Non-pigmented ciliary epithelial cell (primary cell): ENCODE measurements around the gene STRBP.
"Not testable (repeated sequence)": the region's sequence is repeated elsewhere in the genome, so short reads cannot be mapped to it uniquely, and the experiment has no call there.

ENCODE experiments used
- DNase-seq: peaks from one replicate; pipeline ENCODE4 v3.0.0-alpha.2; 2010; ENCODE audit warnings: low read depth

Gene STRBP

DNA sequence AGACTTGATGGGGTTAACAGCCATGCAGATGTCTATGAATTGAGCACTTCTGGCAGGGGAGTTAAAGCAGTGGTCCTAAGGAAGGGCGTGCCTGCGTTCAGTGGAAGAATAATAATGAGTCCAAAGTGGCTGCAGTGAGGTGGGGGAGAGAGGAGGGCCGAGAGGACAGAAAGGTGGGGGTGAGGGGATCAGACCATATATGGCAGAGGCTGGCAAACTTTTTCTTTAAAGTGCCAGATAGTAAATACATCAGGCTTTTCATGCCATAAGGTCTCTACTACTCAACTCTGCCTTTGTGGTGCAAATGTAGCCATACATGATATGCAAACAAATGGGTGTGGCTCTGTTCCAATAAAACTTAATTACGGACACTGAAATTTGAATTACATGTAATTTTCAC, 77.1 kb downstream of the STRBP start:
- DNase-seq, result no peak

DNA sequence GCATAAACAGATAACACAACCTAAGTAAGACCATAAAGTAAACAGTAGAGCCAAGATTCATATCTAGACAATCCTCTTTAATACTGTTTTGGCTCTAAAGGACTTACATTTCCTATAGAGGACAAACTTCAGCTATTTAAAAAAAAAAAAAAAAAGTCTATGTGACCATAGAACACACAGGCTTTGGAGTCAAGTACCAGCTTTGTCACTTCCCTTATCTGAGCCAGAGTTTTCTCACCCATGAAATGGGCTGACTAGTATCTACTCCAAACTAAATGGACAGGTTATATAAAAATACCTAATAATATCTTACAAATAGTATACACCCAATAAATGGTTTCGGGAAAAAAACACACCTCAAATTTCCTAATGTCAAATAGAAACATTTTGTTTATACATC, 81.3 kb downstream of the STRBP start:
- DNase-seq, result no peak

DNA sequence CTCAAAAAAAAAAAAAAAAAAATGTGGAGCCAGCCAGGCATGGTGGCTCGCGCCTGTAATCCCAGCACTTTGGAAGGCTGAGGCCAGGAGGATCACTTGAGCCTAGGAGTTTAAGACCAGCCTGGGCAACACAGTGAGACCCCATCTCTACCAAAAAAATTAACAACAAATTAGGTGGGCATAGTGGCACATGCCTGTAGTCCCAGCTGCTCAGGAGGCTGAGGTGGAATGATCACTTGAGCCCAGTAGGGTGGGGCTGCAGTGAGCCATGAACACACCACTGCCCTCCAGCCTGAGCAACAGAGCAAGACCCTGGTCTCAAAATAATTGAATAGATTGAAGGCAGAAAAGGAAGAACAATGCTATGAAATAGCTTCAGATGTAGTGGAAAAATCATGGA, 82.4 kb downstream of the STRBP start:
- not testable (repeated sequence) for DNase-seq

DNA sequence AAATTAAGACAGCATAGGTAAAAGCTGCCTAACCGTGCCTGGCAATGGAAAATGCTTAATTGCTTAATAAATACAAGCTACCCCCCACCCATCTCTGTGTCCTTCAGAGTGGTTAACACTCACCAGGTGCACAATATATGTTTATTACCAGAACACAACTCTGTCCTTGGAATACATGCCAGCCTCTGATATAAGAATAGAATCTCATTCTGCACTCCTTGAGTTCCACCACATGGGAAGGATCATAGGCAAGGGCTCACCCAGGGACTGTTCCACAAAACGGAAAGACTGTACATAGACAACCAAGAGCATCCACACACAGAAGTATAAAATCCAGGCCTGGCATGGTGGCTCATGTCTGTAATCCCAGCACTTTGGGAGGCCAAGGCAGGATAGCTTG, 91.4 kb downstream of the STRBP start:
- DNase-seq, result no peak

DNA sequence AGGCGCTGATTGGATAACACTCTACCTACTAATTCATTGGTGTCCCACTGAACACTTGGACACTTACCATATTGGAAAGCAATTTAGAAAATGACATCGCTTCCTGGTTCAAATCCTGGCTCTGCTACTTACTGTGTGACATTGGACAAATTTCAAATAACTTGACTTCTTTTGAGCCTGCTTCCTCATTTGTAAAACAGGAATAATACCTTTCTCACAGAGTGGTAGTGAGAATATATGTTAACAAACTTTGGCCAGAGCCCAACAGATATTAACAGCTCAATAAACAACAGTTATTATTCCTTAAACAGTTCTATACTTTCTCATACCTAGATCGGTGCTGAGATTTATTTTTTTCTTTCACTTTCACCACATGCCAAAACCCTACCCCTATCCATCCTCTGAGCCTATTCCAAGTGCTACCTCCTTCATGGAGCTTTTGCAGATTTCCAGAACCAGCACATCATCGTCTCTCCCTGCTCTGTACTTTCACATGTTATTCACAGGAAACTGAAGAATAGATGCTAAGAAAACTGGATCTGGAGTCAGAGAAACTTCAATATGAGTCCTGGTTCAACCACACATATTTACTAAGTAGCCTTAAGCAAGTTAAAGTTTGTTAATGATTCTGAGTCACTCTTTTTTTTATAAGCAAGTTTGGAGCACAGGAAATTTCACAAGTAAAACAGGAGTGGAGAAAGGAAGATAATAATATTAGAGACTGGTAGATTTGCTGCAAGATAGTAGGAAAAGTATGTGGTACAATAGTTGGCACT, 92.3 kb downstream of the STRBP start:
- no peak for DNase-seq

DNA sequence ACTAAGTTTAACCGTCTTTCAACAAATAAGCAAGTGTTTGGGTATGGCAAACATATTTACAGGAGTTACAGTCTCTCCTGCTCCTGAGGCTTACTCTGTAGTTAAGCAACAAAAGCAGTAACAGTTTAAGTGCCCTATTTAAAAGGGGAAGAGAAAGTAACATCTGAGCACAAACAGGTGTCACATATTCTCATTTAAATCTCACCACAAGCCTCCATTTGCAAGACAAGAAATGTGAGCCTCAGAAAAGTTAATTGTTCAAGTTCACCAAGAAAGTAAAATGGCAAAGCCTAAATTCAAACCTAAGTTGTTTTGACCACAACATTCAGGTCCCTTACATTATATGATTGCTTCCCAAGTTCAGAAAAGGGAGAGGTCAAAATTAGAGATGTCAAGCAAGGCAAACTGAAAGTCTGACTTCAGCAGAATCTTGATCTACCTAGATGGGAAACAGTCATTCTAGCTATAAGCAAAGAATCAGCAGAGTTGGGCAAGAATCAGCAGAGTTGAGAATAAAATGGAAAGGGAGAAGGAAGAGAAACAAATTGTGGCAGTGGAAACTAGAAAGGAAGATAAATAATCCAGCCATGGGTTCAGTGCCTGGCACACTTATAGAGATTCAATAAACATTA, 93.4 kb downstream of the STRBP start:
- no peak for DNase-seq

DNA sequence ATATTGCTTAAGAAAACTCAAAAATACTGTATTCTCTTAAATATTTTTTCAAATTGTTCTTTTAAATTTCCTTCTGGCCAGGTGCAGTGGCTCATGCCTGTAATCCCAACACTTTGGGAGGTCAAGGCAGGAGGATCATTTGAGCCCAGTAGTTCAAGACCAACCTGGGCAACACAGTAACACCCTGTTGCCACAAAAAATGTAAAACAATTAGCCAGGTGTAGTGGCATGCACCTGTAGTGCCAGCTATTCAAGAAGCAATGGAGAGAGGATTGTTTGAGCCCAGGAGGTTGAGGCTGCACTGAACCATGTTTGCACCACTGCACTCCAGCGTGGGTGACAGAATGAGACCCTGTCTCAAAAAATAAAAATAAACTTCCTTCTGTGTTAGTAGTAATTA, 94.3 kb downstream of the STRBP start:
- DNase-seq, result no peak

DNA sequence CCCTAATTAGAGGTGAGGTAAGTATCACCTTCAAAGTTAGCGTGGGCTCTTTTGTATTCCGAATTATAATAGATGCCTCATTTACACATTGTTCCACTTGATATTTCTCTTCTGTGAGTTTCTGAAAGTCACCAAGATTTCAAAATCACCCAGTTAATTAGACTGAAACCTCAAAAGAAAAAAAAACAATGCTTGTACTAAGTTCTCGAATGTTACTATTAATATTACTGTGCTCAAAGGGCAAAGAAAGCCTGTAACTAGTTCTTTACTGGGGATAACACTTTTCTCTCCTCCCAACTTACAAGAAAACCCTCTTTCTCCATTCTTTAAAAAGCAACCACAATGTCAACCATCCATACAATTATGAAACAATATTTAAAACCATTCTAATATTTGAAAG, 98.5 kb downstream of the STRBP start:
- no peak for DNase-seq

DNA sequence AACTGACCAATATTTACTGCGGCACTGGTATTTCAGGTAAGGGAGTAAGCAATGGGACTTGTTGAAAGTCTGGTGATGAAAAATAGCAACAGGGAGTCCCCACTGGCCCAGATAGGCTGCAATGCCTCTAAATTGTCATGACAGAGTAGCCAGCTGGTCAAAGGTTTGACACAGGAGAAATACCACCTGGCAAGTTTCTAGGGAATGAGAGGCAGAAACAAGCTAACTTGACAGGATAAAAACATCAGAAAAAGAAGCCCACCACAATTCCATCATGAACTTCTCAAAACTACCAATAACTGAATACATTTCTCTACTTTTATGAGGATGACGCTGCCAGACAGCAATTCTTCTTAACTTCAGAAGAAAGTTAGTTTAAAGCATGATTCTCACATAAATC, 99.8 kb downstream of the STRBP start:
- no peak for DNase-seq

DNA sequence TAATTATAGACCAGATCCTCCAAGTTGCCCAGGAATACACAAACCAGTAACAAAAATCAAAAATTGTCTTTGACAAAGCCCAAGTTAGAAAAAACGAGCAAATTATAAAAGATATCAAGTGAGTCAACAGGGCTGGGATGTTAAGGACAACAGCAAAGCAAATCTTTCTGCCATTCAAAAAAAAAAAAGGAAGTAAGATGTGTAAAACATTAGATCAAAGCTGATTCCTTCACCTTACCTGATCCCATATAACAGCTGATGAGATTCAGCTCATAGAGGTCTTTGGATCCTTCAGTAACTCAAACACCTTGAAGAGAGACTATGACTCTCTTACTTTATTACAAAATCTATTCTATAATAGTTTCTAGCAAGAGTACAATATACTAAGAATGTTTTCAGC, 100.9 kb downstream of the STRBP start:
- DNase-seq, result no peak

DNA sequence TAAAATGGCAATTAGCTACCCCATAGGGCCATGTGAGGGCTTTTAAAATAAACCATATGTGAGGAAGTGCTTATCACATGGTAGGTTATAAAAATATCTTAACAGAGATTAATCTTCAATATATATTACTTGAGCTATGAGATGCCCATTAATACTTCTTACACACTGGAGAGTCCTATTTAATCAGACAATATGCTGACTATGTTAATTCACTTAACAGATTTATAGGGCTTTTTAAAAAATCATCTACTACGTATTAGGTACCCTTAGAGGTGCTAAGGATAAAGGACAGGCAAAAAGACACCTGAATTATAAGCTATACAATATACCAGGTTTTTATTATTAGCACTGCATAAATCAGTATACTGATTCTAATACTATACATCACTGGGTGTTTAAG, 102.6 kb downstream of the STRBP start:
- DNase-seq, result no peak

DNA sequence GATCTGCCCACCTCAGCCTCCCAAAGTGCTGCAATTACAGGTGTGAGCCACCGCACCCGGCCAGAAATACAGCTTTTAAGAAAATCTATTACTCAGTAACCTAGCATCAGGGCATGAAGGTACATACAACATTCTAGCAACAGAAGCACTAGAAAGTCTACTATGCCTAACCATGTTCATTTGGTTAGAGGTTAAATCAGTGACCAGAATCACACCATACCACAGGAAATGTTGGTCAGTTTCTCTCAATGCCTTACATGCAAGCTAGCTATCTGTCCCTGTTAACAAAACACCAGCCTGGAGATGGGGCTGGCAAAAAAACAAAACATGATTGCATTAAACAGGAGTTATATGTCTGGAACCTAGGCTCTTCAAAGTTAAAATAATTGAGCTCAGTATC, 104.1 kb downstream of the STRBP start:
- DNase-seq, result no peak

DNA sequence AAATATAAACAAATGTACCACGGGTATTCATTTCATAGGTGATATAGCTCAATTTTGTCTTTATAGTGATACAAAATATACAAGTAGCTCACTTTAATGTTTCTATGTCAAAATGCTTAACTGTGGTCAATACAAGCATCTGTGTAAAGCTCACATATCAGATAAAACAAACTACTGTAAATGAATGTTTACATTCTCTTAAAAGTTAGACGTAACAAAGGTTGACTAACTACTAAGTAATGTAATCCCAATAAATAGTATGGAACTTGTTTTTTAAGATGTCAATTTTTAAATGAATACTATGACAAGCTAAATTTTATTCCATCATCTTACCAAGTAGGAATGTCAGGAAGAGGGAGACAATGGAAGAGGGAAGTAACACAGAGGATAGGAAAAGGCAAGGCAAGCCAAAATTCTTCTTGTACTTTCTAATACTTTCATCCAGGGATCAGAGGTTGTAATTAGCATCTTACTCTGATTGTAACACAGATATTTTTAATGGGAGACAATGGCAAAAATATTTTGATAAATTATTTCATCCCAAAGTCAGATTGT, 105.5 kb downstream of the STRBP start:
- no peak for DNase-seq

DNA sequence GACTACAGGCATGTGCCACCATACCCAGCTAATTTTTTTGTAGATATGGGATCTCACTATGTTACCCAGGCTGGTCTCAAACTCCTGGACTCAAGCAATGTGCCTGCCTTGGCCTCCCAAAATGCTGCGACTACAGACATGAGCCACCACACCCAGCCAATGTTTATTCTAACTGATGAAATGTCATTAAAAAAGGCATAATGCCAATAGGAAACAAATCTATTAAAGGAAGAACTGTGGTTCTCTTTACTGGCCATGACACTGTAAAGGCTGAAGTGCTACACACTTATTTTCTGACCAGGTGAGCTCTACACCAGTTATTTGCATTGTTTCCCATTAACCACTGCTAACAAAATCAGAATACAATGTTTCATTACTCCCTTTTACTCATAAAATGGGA, 106.0 kb downstream of the STRBP start:
- no peak for DNase-seq

DNA sequence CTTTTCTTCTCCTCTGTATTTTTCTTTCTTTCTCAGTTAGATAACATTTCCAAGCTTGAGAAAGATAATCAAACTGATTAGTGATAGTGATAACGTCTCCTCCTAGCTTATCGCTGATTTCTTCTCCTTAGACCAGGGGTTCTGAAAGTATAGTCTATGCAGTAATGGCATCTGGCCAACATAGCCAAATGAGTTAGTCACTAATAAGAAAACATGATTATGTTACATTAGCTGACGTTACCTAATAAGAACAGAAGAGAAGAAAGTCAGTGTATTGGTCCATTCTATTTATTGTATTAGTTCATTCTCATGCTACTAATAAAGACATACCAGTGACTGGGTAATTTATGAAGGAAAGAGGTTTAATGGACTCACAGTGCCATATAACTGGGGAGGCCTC, 111.2 kb downstream of the STRBP start:
- peak; percentile 28 for DNase-seq

DNA sequence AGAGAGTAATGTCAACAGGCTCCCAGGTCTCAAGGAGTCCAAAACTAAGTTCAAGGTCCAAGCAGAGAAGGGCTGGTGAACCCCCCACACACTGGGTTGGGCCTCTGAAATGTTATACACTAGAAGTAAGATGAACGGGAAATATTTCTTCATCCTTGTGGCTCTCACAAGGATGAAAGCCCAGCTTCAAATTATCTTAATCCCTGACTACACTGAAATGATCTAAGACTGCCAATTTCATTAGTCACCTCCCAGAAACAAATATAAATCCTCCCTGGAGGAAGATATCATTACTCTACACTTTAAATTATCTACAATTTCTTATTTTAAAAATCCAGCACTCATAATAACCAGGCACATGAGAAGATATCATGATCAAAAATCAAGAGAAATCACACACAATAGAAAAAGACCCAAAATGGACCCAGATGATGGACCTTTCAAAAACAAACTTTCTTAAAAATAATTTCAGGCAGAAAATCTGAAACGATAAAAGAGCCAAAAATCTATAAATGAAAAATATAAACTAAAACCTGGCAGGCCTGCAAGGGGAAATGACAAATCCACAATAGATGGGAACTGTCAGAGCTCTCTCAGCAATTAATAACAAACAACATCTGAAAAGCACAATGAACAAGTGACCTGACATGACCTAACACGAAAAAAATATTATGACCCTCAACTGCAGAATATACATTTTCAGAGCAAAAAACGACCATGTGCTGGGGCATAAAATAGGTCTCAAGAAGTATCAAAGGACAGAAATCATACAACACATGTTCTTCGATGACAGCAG, 117.5 kb downstream of the STRBP start:
- DNase-seq, result no peak

DNA sequence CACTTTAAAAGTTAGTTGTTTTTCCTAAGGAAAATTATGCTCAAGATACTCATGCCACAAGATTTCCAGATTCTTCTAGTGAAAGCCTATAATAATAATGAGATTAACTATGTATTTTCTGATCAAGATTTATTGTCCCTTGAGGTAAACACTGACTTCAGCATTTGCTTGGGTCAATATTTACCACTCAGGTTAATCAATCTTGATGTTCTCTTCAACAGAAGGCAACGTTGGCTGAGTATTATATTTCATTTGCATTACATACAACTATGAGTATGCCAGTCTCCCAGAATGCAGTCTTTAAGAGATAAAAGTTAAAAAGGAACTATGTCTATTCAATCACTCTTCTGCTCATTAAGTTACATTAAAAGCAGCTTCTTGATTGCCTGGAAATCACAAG, 119.3 kb downstream of the STRBP start:
- DNase-seq, result no peak

DNA sequence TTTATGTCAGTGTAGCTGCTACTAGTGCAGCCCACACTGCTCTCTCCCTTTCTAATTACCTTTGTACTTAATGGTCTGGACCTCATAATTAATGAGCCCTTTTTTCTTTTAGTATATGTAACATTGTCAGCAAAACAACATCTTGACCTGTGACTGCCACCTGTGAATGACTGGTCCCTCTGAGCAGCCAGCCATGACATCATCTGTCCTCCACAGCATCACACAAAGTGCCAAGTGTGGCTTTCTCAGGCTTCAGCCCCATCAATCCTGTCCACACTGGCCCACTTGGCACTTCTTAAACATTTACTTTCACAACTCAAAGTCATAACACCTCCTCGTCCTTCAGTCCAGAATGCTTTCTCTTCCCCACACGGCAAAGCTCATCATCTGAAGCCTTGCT, 130.2 kb downstream of the STRBP start:
- no peak for DNase-seq

DNA sequence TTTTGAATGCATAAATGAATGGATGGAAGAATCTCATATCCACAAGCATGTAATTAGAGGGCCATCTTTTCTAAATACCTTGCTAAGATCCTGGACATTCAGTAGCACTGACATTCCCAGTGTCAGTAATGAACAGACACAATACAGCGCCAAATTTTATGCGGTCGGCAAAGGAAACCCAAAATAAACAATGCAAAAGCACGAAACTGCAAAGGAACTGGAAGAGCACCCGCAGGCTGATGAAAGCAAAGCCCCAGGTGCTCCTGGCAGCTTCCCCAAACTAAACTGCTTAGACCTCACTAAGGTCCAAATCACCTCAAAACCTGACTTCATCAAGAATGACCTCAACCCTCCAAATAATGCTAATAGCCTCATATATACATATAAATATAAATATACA, 133.0 kb downstream of the STRBP start:
- no peak for DNase-seq

DNA sequence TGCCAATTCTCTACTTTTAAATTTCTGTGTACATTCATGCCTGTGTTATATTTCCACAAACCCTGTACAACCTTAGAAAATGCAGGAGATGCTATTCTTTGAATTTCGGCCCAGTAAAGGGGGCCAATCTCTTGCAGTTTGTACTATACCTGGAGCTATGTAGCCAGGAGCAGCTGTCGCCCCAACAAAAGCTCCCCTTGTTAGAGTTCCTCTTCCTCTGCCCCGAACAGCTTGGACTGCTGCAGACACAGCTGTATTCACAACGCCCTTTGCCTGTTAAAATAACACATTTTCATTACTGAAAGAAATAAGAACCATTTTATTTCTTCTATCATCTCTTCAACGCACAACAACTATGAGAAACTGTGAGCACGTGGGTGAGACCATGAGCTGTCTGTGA, 135.7 kb downstream of the STRBP start:
- no peak for DNase-seq

DNA sequence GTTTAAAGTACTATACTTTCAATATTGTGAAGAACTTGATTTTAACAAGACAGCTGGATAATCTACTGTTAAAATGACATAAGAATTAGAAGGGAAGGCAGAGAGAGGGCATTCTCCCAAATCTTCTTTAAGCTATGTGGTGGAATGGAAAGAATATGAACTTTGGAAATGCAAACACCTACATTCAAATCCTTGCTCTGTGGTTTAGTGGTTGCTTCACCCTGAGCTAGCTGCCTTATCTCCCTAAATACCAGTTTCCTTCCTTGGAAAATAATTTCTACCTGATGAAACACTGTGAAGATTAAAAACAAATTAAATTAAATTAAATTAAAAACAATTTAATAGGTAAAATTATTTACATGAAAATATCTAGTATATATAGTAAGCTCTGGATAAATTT, 136.4 kb downstream of the STRBP start:
- DNase-seq, result no peak

DNA sequence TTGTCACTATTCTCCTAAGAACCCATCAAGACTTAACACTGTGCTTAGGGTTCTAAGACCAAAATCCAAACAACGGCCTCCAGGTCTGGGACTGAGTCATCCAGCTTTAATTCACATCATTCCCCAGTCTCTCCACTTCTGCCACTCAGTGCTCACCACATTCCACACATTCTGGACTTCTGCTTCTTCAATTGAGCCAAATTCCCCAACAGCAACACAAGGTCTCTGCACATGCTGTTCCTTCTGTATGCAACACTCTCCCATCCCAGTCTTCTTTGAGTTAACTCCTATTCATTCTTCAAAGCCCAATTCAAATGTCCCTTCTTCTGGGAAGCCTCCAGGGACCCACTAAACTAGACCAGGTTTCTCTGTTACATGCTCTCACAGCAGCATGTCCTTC, 137.1 kb downstream of the STRBP start:
- peak; percentile 67 for DNase-seq

DNA sequence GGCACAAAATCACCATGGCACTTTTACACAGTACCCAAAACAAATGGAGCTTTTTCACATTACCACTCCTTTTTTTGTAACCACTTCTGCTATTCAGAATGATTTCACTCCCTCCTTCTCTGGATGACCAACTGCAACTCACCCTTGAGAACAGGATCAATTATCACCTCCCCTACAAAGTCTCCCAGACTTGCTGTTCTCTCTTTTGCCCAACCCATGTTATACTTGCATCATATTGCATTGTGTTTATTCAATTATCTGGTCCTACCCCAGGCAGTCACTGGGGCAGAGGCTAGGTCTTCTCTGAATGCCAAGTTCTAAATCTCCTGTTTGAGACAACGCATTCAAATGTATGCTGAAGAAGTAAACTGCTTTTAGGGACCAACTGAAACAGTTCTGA, 139.0 kb downstream of the STRBP start:
- no peak for DNase-seq
